ENCODE measurements around the gene PPP1R12C. TPM values are rescaled to one million over a fixed set of nuclear protein-coding genes. Genes with fewer than 3 reads are reported as not detected.

The PPP1R12C gene
- total RNA-seq, 1 experiment from 2014 or later: 110 TPM

GRCh38 chr19:55137915-55138314, 20.5 kb upstream of the PPP1R12C start:
- intact Hi-C loops (cut with micrococcal nuclease; ENCODE audit: unreplicated experiment): no loop called here
- Histone ChIP-seq H3K4me3 (no peak overlapping the region), H3K27ac (no peak overlapping the region), H3K36me3 (ENCODE audit: low read depth) (no peaks in the 10 kb centered on the region), H2AFZ (no peak overlapping the region), H3K4me2 (no peak overlapping the region), H3K9me2 (ENCODE audit: insufficient read depth) (no peaks in the 10 kb centered on the region), H3F3A (ENCODE audit: insufficient read depth, low read depth) (peaks cover 25% of the 10 kb centered on the region; the same call in 1 of the 2 replicates), H3K27me3 (ENCODE audit: insufficient read depth, low read depth) (no peaks in the 10 kb centered on the region), H3K79me2 (ENCODE audit: low read depth) (no peaks in the 10 kb centered on the region), H3K4me1 (replicated peaks; ENCODE audit: insufficient read depth) (no peaks in the 10 kb centered on the region), H3K9me3 (ENCODE audit: insufficient read depth, low read depth) (no peaks in the 10 kb centered on the region), H4K20me1 (ENCODE audit: insufficient read depth) (no peaks in the 10 kb centered on the region)
- no peak for DNase-seq
- ChIA-PET POLR2A (ENCODE audit: unreplicated experiment) (no interaction called here), CTCF (no interaction called here)
- TF ChIP-seq EZH2 (IDR thresholded peaks at IDR 0.05; ENCODE audit: low read depth): no peak
- BruUV-seq (replicated peaks): no TSS peak

- H3K9me3 ChIP-seq (ENCODE audit: insufficient read depth, low read depth): no peaks in the 10 kb centered on the region
- no peak overlapping the region for H3K4me2 ChIP-seq
Observed at GRCh38 chr19:55136399-55137102, 19.1 kb upstream of the PPP1R12C start.

DNA sequence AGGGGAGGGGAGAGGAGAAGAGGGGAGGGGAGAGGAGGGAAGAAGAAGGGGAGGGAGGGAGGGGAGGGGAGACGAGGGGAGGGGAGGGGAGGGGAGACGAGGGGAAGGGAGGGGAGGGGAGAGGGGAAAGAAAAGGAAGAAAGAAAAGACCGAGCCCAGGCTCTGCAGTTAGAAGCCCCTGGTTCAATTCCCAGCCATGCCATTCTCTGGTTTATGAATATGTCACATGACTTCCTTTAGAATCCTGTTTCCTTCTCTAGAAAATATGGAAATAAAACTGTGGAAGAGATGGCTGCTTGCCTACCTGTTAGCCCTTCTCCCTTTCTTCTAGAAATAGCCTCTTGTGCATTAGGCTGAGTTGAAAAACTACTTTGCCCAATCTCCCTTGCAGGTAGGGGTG, 17.3 kb upstream of the PPP1R12C start:
- BruUV-seq (replicated peaks): no TSS peak
- intact Hi-C loops (cut with micrococcal nuclease; ENCODE audit: unreplicated experiment): no loop called here
- no peak overlapping the region for H3K27ac ChIP-seq

More at GRCh38 chr19:55136399-55137102, 19.1 kb upstream of the PPP1R12C start:
- Histone ChIP-seq H2AFZ (no peak overlapping the region), H3K79me2 (ENCODE audit: low read depth) (no peaks in the 10 kb centered on the region), H3K27ac (no peak overlapping the region), H3K36me3 (ENCODE audit: low read depth) (no peaks in the 10 kb centered on the region), H4K20me1 (ENCODE audit: insufficient read depth) (no peaks in the 10 kb centered on the region), H3K4me1 (replicated peaks; ENCODE audit: insufficient read depth) (no peaks in the 10 kb centered on the region), H3K9me2 (ENCODE audit: insufficient read depth) (no peaks in the 10 kb centered on the region), H3K4me3 (no peak overlapping the region), H3F3A (ENCODE audit: insufficient read depth, low read depth) (peaks cover 22% of the 10 kb centered on the region; the same call in 1 of the 2 replicates), H3K27me3 (ENCODE audit: insufficient read depth, low read depth) (no peaks in the 10 kb centered on the region)
- POLR2A ChIA-PET (ENCODE audit: unreplicated experiment): interaction anchor here (0.6 kb wide), 1 partner anchor 191 kb away, joined by 3 read pairs; no protein-coding TSS in a partner anchor
- TF ChIP-seq, protein P1, sequence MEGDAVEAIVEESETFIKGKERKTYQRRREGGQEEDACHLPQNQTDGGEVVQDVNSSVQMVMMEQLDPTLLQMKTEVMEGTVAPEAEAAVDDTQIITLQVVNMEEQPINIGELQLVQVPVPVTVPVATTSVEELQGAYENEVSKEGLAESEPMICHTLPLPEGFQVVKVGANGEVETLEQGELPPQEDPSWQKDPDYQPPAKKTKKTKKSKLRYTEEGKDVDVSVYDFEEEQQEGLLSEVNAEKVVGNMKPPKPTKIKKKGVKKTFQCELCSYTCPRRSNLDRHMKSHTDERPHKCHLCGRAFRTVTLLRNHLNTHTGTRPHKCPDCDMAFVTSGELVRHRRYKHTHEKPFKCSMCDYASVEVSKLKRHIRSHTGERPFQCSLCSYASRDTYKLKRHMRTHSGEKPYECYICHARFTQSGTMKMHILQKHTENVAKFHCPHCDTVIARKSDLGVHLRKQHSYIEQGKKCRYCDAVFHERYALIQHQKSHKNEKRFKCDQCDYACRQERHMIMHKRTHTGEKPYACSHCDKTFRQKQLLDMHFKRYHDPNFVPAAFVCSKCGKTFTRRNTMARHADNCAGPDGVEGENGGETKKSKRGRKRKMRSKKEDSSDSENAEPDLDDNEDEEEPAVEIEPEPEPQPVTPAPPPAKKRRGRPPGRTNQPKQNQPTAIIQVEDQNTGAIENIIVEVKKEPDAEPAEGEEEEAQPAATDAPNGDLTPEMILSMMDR (conservative IDR thresholded peaks at IDR 0.05): no peak
- no peak for TF ChIP-seq EZH2 (IDR thresholded peaks at IDR 0.05; ENCODE audit: low read depth)
- intact Hi-C loops (cut with micrococcal nuclease; ENCODE audit: unreplicated experiment): no loop called here
- CTCF ChIA-PET: interaction anchor here (1.1 kb wide), 1 partner anchor 9 kb away, joined by 8 read pairs; no protein-coding TSS in a partner anchor
- no peak for DNase-seq
- no TSS peak for BruUV-seq (replicated peaks)

More for the DNA sequence above, 17.3 kb upstream of the PPP1R12C start:
- ChIA-PET POLR2A (ENCODE audit: unreplicated experiment) (interaction anchor here (0.6 kb wide), 1 partner anchor 16 kb away, joined by 3 read pairs; no protein-coding TSS in a partner anchor), CTCF (interaction anchor here (0.6 kb wide), 1 partner anchor 333 kb away, joined by 5 read pairs; no protein-coding TSS in a partner anchor)
- no peaks in the 10 kb centered on the region for H3K9me2 ChIP-seq (ENCODE audit: insufficient read depth)
- no peak for DNase-seq
- no peaks in the 10 kb centered on the region for H3K27me3 ChIP-seq (ENCODE audit: insufficient read depth, low read depth)
- H3F3A ChIP-seq (ENCODE audit: insufficient read depth, low read depth): peaks cover 22% of the 10 kb centered on the region; the same call in 1 of the 2 replicates
- H2AFZ ChIP-seq: no peak overlapping the region
- no peaks in the 10 kb centered on the region for H3K79me2 ChIP-seq (ENCODE audit: low read depth)
- H3K4me3 ChIP-seq: no peak overlapping the region
- no peaks in the 10 kb centered on the region for H3K36me3 ChIP-seq (ENCODE audit: low read depth)
- no peaks in the 10 kb centered on the region for H3K9me3 ChIP-seq (ENCODE audit: insufficient read depth, low read depth)
- H3K4me1 ChIP-seq (replicated peaks; ENCODE audit: insufficient read depth): no peaks in the 10 kb centered on the region
- H3K4me2 ChIP-seq: no peak overlapping the region
- TF ChIP-seq EZH2 (IDR thresholded peaks at IDR 0.05; ENCODE audit: low read depth): no peak
- TF ChIP-seq, protein P1 (conservative IDR thresholded peaks at IDR 0.05): no peak
- no peaks in the 10 kb centered on the region for H4K20me1 ChIP-seq (ENCODE audit: insufficient read depth)

Measured in PC-9 (cell line).